ENCODE results near the gene ANKHD1. TPM values are rescaled to one million over a fixed set of nuclear protein-coding genes. Genes with fewer than 3 reads are reported as not detected.

ANKHD1 gene
- total and polyA plus RNA-seq, 2 of the 8 experiments (the other 6 are each of a cell fraction or from before 2014, with no cell fraction given) = 69.9 to 108 TPM

- Histone ChIP-seq H3K56ac (replicated peaks; ENCODE audit: insufficient read length, low read depth, low read length) (no peak overlapping the region), H3K18ac (ENCODE audit: extremely low read depth, low read length) (no peak overlapping the region), H3K23ac (ENCODE audit: insufficient read length) (no peak overlapping the region), H4K91ac (replicated peaks; ENCODE audit: insufficient read length, low read length) (no peak overlapping the region), H3K36me3 (ENCODE audit: control insufficient read depth in 2 of 4, insufficient read depth in 4 of 4, low read length in 3 of 4) (peaks cover 14 to 78% (median 57%) of the 10 kb centered on the region in 4 experiments), H2BK12ac (ENCODE audit: low read depth, low read length) (no peak overlapping the region), H2BK20ac (ENCODE audit: low read length) (no peak overlapping the region), H3K27me3 (replicated peaks in 1 of 4; ENCODE audit: control insufficient read depth in 3 of 4, extremely low read depth in 1 of 4, insufficient read depth in 3 of 4, low read length in 3 of 4) (no peaks in the 10 kb centered on the region), H3K9me3 (ENCODE audit: insufficient read depth in 2 of 2, low read depth in 1 of 2, low read length in 1 of 2) (no peaks in the 10 kb centered on the region), H2BK15ac (ENCODE audit: low read length) (no peak overlapping the region), H3K9ac (replicated peaks in 1 of 4; ENCODE audit: extremely low read depth in 1 of 4, low read depth in 3 of 4, low read length in 3 of 4) (no peak overlapping the region), H3K4me3 (ENCODE audit: extremely low read depth in 1 of 4, insufficient read depth in 2 of 4, low read depth in 3 of 4, low read length in 4 of 4) (no peak overlapping the region), H3K4me1 (replicated peaks in 1 of 4; ENCODE audit: control insufficient read depth in 3 of 4, insufficient read depth in 4 of 4, low read length in 3 of 4) (no peaks in the 10 kb centered on the region), H3K23me2 (ENCODE audit: low read depth, low read length) (no peaks in the 10 kb centered on the region), H3K4ac (replicated peaks; ENCODE audit: insufficient read length, low read depth, low read length) (no peak overlapping the region), H4K20me1 (replicated peaks in 1 of 2; ENCODE audit: control insufficient read depth in 1 of 2, insufficient read depth in 2 of 2, low read length in 2 of 2) (peaks cover 0 to 2% of the 10 kb centered on the region in 2 experiments), H3K14ac (ENCODE audit: insufficient read length) (no peak overlapping the region), H2BK120ac (replicated peaks; ENCODE audit: low read depth, low read length) (no peak overlapping the region), H3K79me1 (ENCODE audit: low read depth, low read length) (no peaks in the 10 kb centered on the region), H4K5ac (ENCODE audit: insufficient read length, low read depth, low read length) (no peak overlapping the region), H2BK5ac (ENCODE audit: low read depth, low read length) (no peak overlapping the region), H3K79me2 (ENCODE audit: control insufficient read depth in 1 of 2, insufficient read depth in 2 of 2, low read length in 2 of 2) (no peaks in the 10 kb centered on the region), H3K4me2 (ENCODE audit: insufficient read depth in 1 of 2, low read depth in 2 of 2, low read length in 2 of 2) (no peak overlapping the region), H4K8ac (ENCODE audit: extremely low read depth, insufficient read depth, low read length) (no peak overlapping the region), H2AK5ac (ENCODE audit: low read depth, low read length) (no peak overlapping the region), H2AFZ (ENCODE audit: low read length) (no peak overlapping the region), H3K27ac (ENCODE audit: low read depth, low read length) (no peak overlapping the region)
- FAIRE-seq = no peak
- DNase-seq (ENCODE audit: low read depth in 1 of 2, low spot score in 2 of 2) = no peak
- TF ChIP-seq GABPA (IDR thresholded peaks at IDR 0.05; ENCODE audit: borderline replicate concordance, insufficient read depth, low read length) (no peak), BACH1 (IDR thresholded peaks at IDR 0.05; ENCODE audit: low read length) (no peak), NANOG (IDR thresholded peaks at IDR 0.05; ENCODE audit: insufficient read depth, low read depth, low read length, poor library complexity, severe bottlenecking) (no peak)
- POLR2A ChIA-PET (ENCODE audit: partially characterized antibody) = interaction anchor here (1.1 kb wide), 1 partner anchor 21 kb away, joined by 3 read pairs; no protein-coding TSS in a partner anchor
- CTCF ChIA-PET (ENCODE audit: partially characterized antibody) = interaction anchor here (1.2 kb wide), 1 partner anchor 253 kb away, joined by 4 read pairs; no protein-coding TSS in a partner anchor
- 95% methylated on average over 4 of the region's 4 CpGs; no CpG with 5 or more reads in 1 of the 2 experiments for WGBS, 2 experiments (ENCODE audit: extremely low coverage in 1 of 2, insufficient coverage in 1 of 2, insufficient read length in 1 of 2, insufficient replicate concordance in 2 of 2, low coverage in 1 of 2, low lambda C conversion rate in 2 of 2, missing lambda C conversion rate in 1 of 2)
Measured at GRCh38 chr5:140509898-140510297, 108.3 kb downstream of the ANKHD1 start.

All from H1 (cell line).